ENCODE data around the gene EEFSEC.

The EEFSEC gene

DNA sequence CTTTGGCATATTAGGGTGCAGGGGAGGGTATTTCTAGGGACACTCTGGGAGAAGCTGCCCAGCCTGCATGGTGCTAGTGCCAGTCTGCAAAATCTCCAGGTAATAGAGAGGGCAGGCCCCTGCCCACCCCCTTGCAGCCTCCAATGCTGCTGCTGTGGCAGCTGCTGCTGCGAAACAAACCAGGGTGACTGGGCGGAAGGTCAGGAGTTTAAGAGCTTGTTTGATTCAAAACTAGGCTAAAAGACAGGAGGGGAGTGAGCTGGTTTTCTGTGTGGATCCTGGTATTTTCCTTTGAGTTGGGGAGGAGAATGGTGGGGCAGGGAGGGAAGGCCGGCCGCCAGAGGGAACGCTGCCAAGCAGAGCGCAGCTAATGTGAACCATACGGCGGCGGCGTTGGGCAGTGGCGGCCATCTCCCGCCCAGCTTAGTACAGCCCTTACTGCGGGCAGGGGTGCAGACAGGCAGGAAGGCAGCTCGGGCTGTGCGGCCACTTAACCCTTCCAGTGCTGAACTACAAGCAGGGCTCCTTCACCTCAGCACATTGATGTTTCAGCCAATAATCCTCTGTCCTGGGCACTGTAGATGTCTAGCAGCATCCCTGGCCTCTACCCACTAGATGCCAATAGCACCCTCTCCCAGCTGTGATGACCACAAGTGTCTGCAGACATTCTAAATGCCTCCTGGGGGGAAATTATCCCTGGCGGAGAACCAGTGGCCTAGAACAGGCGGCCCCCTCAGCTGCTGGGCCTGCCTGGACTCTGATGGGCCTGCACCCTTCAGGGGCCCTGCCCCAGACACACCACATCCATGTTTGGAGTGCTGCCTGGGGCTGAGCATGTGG lies 125.7 kb downstream of the EEFSEC start:
- FAIRE-seq (no peak), DNase-seq (ENCODE audit: insufficient read length) (no peak)
- no peak for TF ChIP-seq POLR2A (IDR thresholded peaks at IDR 0.05; ENCODE audit: low read depth, low read length)
- TF ChIP-seq TAF1 (IDR thresholded peaks at IDR 0.05; ENCODE audit: borderline replicate concordance, low read depth, low read length), result no peak
- TF ChIP-seq POLR2AphosphoS5 (IDR thresholded peaks at IDR 0.05; ENCODE audit: low read depth, low read length), result no peak

DNA sequence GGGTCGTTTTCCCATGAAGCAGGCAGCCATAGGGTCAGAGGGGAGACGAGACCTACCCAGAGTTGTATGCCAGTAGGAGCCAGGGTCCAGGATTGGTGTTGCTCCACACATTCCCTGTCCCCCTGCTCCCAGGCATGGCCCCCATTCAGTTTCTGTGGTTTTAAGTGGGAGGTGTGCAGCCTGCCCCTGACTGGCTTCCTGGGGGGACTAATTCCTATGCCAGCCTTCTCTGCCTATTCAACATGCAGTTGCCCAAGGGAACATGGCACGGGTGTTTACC lies 126.3 kb downstream of the EEFSEC start:
- TF ChIP-seq POLR2A (IDR thresholded peaks at IDR 0.05; ENCODE audit: low read depth, low read length) (no peak), TAF1 (IDR thresholded peaks at IDR 0.05; ENCODE audit: borderline replicate concordance, low read depth, low read length) (no peak), POLR2AphosphoS5 (IDR thresholded peaks at IDR 0.05; ENCODE audit: low read depth, low read length) (no peak)
- no peak for FAIRE-seq
- no peak for DNase-seq (ENCODE audit: insufficient read length)

- DNase-seq (ENCODE audit: insufficient read length), result no peak
- no peak for TF ChIP-seq POLR2AphosphoS5 (IDR thresholded peaks at IDR 0.05; ENCODE audit: low read depth, low read length)
- no peak for TF ChIP-seq TAF1 (IDR thresholded peaks at IDR 0.05; ENCODE audit: borderline replicate concordance, low read depth, low read length)
- TF ChIP-seq POLR2A (IDR thresholded peaks at IDR 0.05; ENCODE audit: low read depth, low read length), result no peak
- FAIRE-seq, result no peak
Observed at GRCh38 chr3:128280481-128281052, 127.3 kb downstream of the EEFSEC start.

- no peak for FAIRE-seq
- no peak for DNase-seq (ENCODE audit: insufficient read length)
- TF ChIP-seq TAF1 (IDR thresholded peaks at IDR 0.05; ENCODE audit: borderline replicate concordance, low read depth, low read length) (no peak), POLR2A (IDR thresholded peaks at IDR 0.05; ENCODE audit: low read depth, low read length) (no peak), POLR2AphosphoS5 (IDR thresholded peaks at IDR 0.05; ENCODE audit: low read depth, low read length) (no peak)
Observed at GRCh38 chr3:128281056-128281455, 127.8 kb downstream of the EEFSEC start.

DNA sequence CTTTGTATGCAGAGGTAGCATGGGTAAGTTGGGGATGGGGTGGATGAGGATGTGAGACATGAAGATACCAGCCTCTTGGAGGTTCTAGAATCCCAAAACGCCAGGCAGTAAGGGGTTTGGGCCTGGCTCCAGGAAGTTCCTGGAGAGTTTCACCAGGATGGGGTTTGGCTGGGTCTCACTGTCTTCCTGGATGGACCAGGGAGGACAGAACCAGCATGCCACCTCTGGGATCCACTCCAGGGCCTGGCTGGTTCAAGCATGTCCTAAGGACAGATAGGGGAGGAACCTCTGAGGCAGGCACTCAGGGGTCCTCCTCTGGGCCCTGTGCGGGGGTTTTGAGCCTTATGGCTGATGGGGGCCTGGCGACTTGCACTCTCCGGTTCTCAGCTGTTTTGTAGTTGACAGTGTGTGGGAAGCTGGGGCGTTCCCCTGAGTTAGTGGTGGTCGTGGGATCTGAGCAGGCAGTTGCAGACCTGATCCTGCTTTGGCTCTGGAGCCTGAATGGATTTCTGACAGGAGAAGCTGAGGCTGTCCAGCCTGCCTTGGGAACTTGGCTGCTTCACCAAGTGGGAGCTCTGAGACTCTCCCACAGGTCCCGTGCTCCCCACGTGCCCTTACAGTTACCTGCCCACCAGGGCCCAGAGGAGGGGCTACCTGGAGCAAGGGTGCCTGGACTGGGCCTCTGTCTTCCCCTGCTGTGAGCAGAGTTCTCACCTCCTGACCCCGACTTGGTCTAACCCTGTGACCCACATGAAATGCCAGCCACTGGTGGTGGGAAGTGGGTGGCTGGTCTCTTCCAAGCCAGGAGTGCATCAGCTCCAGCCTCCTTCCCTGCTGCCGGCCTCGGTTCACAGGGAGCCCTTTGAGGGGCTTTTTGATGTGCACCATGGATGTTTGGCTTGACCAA lies 128.4 kb downstream of the EEFSEC start:
- DNase-seq (ENCODE audit: insufficient read length) (no peak), FAIRE-seq (no peak)
- TF ChIP-seq TAF1 (IDR thresholded peaks at IDR 0.05; ENCODE audit: borderline replicate concordance, low read depth, low read length), result no peak
- TF ChIP-seq POLR2AphosphoS5 (IDR thresholded peaks at IDR 0.05; ENCODE audit: low read depth, low read length), result no peak
- no peak for TF ChIP-seq POLR2A (IDR thresholded peaks at IDR 0.05; ENCODE audit: low read depth, low read length)

- no peak for DNase-seq (ENCODE audit: insufficient read length)
- no peak for FAIRE-seq
- TF ChIP-seq TAF1 (IDR thresholded peaks at IDR 0.05; ENCODE audit: borderline replicate concordance, low read depth, low read length) (no peak), POLR2AphosphoS5 (IDR thresholded peaks at IDR 0.05; ENCODE audit: low read depth, low read length) (no peak), POLR2A (IDR thresholded peaks at IDR 0.05; ENCODE audit: low read depth, low read length) (no peak)
Observed at GRCh38 chr3:128282380-128283196, 129.3 kb downstream of the EEFSEC start.

DNA sequence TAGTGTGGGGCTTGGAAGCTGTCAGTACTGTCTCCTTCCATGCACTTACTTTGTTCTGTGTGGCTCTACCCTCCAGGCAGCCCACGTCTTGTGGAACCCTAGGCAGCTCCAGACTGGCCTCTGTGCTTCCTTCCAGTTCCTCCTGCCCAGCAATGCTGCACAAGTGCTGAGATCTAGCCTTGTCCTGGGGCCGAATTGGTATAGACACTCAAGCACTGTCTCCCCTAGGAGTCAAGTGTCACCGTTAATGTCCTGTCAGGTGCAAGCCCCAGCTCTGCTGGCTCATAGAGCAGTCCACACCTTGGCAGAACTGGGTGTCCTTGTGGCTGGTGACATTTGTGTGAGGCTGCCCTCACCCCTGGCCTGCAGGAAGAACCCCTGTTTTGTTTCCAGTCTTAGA lies 130.1 kb downstream of the EEFSEC start:
- TF ChIP-seq TAF1 (IDR thresholded peaks at IDR 0.05; ENCODE audit: borderline replicate concordance, low read depth, low read length), result no peak
- no peak for TF ChIP-seq POLR2AphosphoS5 (IDR thresholded peaks at IDR 0.05; ENCODE audit: low read depth, low read length)
- no peak for TF ChIP-seq POLR2A (IDR thresholded peaks at IDR 0.05; ENCODE audit: low read depth, low read length)
- no peak for FAIRE-seq

GRCh38 chr3:128285042-128285966 lies 132.0 kb downstream of the EEFSEC start:
- TF ChIP-seq TAF1 (IDR thresholded peaks at IDR 0.05; ENCODE audit: borderline replicate concordance, low read depth, low read length) (no peak), POLR2A (IDR thresholded peaks at IDR 0.05; ENCODE audit: low read depth, low read length) (no peak), POLR2AphosphoS5 (IDR thresholded peaks at IDR 0.05; ENCODE audit: low read depth, low read length) (no peak)
- no peak for FAIRE-seq
- DNase-seq (ENCODE audit: insufficient read length), result no peak

More for the DNA sequence above, 130.1 kb downstream of the EEFSEC start:
- no peak for DNase-seq (ENCODE audit: insufficient read length)

- FAIRE-seq (no peak), DNase-seq (ENCODE audit: insufficient read length) (no peak)
- TF ChIP-seq TAF1 (IDR thresholded peaks at IDR 0.05; ENCODE audit: borderline replicate concordance, low read depth, low read length) (no peak), POLR2A (IDR thresholded peaks at IDR 0.05; ENCODE audit: low read depth, low read length) (no peak), POLR2AphosphoS5 (IDR thresholded peaks at IDR 0.05; ENCODE audit: low read depth, low read length) (no peak)
Observed at GRCh38 chr3:128285967-128286321, 132.7 kb downstream of the EEFSEC start.

- no peak for TF ChIP-seq POLR2A (IDR thresholded peaks at IDR 0.05; ENCODE audit: low read depth, low read length)
- no peak for TF ChIP-seq TAF1 (IDR thresholded peaks at IDR 0.05; ENCODE audit: borderline replicate concordance, low read depth, low read length)
- TF ChIP-seq POLR2AphosphoS5 (IDR thresholded peaks at IDR 0.05; ENCODE audit: low read depth, low read length), result no peak
- FAIRE-seq, result no peak
- DNase-seq (ENCODE audit: insufficient read length), result no peak
Observed at GRCh38 chr3:128286691-128287090, 133.4 kb downstream of the EEFSEC start.

Measured in GM12892 (cell line).